ENCODE data around the gene MGAT4A.

GRCh38 chr2:98771721-98772524 is 41.0 kb upstream of the MGAT4A start:
- TF ChIP-seq CTCF (IDR thresholded peaks at IDR 0.05): no peak
- no peak for TF ChIP-seq POLR2AphosphoS5 (IDR thresholded peaks at IDR 0.05; ENCODE audit: insufficient read depth in 1 of 2, low read depth in 1 of 2)

Data from vagina (tissue), 2 donors.